Smooth muscle cell of the coronary artery (primary cell): ENCODE measurements around the gene OTUB1. TPM values are rescaled to one million over a fixed set of nuclear protein-coding genes. Genes with fewer than 3 reads are reported as not detected.

Experiments used
- total RNA-seq: library from RNA; depleted of rRNA; stranded (reverse); fragments of >200 nt; gene quantifications from 2 replicates; pipeline ENCODE4 v1.2.3, GENCODE V29; 2014; ENCODE audit warnings: low replicate concordance

The OTUB1 gene, protein sequence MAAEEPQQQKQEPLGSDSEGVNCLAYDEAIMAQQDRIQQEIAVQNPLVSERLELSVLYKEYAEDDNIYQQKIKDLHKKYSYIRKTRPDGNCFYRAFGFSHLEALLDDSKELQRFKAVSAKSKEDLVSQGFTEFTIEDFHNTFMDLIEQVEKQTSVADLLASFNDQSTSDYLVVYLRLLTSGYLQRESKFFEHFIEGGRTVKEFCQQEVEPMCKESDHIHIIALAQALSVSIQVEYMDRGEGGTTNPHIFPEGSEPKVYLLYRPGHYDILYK
- 59.2 and 63.1 TPM in 2 replicates for total RNA-seq

DNA sequence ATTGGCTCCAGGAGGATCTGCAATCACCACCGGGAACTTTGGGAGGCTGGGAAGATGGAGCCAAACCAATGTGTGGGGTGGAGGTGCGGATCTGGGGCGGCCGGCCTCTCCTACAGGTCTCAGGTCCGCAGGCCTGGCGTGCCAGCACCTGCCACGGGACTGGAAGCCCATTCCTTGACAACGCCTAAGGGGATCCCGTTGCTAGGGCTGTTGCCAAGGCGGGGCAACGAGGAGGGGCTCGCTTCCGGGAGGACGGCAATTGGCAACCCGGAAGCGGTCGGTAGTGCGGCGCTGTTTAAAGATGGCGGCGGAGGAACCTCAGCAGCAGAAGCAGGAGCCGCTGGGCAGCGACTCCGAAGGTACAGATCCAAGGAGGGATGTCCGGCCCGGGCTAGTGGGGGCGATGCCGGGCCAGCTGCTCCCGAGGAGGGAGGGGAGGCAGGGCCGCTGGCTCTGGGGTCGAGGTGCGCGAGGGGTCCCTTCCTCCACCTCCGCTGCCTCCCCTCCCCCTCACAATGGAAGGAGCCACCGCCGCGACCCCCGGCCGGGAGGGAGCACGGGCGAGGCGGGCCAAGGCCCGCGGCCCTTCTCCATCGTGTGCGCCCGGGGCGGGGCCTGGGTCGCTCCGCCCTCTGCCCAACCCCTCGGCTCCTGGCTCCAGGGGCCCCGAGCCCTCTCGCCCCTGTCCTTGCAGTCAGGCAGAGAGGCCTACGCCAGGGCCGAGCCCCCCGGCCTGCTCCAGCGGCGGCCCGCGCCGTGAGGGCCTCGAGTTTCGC lies at the start of gene OTUB1:
OTUB1 (plus strand) TSS at position 283 of the 776 bp plus-strand sequence; CDS start at position 302, 19 bp downstream.

DNA sequence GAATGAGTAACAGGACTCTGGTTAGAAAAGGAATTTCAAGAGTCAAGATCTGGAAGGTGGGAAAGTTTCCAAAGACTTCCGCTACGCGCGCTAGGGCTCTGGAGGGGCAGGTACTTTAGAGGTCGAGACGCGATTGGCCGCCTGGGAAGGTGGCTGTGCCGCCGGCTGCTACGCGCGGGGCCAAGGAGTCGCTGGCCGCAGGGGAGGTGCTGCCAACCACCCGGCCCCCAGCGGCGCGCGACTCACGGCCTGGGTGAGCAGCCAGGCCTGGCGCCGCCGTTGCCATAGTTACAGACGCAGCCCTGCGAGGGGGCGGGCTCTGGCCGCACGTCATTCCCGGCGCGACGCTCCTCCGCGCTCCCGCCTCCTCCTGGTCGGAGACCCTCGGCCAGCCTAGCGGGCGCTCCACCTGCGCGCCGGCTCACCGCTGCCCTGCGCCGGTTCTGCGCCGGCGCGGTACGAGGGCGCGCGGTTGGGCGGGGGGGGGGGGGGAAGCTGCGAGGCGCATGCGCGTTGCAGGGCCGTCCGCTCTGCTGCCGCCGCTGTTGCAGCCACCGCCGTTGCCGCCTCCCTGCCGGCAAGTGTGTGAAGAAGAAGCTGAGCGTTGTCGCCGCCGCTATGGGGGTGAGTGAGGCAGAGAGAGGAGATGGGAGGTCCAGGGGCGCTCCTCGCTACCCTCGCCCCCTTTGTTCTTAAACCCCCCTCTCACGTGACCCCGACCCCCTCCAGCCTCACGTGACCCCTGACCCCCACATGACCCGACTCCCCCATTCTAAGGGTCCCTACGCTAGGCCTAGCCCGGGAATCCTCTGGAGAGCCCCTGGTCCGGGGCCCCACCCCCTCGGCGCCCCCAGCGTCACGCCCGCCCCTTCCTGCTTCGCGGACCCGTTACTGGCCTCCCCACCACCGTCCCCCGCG lies 47.5 kb upstream of the OTUB1 start, which contains the start of gene NAA40:
NAA40 (plus strand) TSS at position 524 of the 918 bp plus-strand sequence; CDS start at position 619, 95 bp downstream.

DNA sequence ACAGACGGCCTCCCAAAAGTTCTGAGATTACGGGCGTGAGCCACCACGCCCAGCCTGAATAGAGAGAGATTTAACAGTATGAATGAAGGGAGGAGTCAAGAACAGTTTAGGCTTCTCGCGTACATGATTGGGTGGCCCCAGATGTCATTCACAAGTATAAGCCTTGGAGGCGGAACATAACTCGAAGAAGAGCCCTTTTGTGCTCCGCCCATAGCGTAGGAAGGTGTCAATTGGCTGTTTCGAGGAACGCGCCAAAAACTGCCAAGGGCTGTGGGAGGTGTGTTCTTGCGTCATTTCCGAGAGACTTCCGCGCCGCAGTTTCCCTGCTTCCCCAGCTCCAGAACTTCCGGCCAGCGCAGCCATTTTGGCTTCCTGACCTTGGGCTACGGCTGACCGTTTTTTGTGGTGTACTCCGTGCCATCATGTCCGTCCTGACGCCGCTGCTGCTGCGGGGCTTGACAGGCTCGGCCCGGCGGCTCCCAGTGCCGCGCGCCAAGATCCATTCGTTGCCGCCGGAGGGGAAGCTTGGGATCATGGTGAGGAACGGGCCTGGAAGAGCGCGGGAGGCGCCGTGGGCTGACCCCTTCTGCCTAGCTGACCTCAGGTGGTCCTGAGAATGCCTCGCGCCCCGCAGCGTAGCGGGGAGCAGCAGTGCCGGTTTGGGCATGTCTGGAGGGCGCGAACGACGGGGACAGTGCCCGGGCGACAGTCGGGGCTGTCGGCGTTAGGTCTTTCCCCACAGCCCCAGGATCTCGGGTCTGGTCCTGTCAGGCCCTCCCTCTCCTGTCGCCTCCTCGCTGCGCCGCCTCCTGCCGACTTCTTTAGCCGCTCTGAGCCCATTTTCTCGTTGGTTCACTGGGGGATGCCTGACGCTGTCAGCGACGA lies 11.7 kb upstream of the OTUB1 start, which contains the start of gene COX8A:
COX8A (plus strand) TSS at position 362 of the 885 bp plus-strand sequence; CDS start at position 423, 61 bp downstream.

DNA sequence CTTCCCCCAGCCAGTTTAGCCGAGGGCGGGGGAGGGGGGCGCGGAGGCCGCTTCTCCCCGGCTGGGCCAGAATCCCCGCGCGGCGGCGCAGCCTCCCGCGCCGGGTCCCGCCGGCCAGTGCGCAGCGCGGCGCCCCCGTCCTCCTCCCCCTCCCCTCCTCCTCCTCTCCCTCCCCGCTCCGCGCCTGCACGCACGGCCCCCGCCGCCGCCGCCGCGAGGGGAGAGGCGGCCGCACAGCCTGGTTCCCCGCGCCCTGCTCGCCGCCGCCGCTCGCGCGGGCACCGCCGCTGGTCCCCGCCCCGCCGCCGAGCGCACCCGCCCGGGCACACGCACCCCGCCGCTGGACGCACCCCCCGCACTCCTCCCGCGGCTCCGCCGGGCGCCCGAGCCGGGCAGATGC lies 49.3 kb downstream of the OTUB1 start, which contains the start of gene FLRT1:
FLRT1 (plus strand) TSS at position 356 of the 400 bp plus-strand sequence. CDS start 80,337 bp downstream, outside the sequence.

Other genes starting within 250 kb of the OTUB1 start
- gene ZFTA, start 217.7 kb upstream of the OTUB1 start, total RNA-seq: 10.0 and 17.2 TPM in 2 replicates
- gene SPINDOC, start 173.0 kb upstream of the OTUB1 start, total RNA-seq: 6.7 and 12.0 TPM in 2 replicates
- 2.0 and 6.4 TPM in 2 replicates for gene MARK2, start 147.3 kb upstream of the OTUB1 start, total RNA-seq
- gene RCOR2, start 69.3 kb upstream of the OTUB1 start, total RNA-seq: 0.70 and 4.5 TPM in 2 replicates
- 9.3 and 13.5 TPM in 2 replicates for gene NAA40, start 47.4 kb upstream of the OTUB1 start, total RNA-seq
- 198 and 548 TPM in 2 replicates for gene COX8A, start 11.8 kb upstream of the OTUB1 start, total RNA-seq
- under 0.01 TPM in 1 of 2 replicates, not detected in the other for gene FLRT1, start 49.5 kb downstream of the OTUB1 start, total RNA-seq
- 24.5 and 25.4 TPM in 2 replicates for gene MACROD1, start 179.7 kb downstream of the OTUB1 start, total RNA-seq
- gene STIP1, start 199.7 kb downstream of the OTUB1 start, total RNA-seq: 162 and 280 TPM in 2 replicates
- gene FERMT3, start 220.3 kb downstream of the OTUB1 start, total RNA-seq: 8.0 and 10.7 TPM in 2 replicates
- 32.9 and 42.8 TPM in 2 replicates for gene TRPT1, start 239.7 kb downstream of the OTUB1 start, total RNA-seq
- 34.6 and 72.8 TPM in 2 replicates for gene NUDT22, start 239.8 kb downstream of the OTUB1 start, total RNA-seq
- gene DNAJC4, start 244.1 kb downstream of the OTUB1 start, total RNA-seq: 11.7 and 12.6 TPM in 2 replicates
- 20.7 and 23.5 TPM in 2 replicates for gene VEGFB, start 248.1 kb downstream of the OTUB1 start, total RNA-seq